Stomach (tissue), 19 donors: ENCODE measurements around the gene PRDM8. TPM values are rescaled to one million over a fixed set of nuclear protein-coding genes. Genes with fewer than 3 reads are reported as not detected.

Experiments
- DNase-seq, 2 donors: peaks; one replicate each; pipeline versions ENCODE4 v3.0.0 to v3.0.0-alpha.2; 2013 to 2019
- H3K27ac ChIP-seq, 5 donors: fragments of 200-600 bp in 4 of 5; sonication (generic) in 4 of 5; one replicate each; pipeline ENCODE4 v1.5.1; 2013 to 2019; ENCODE audit warnings: mild to moderate bottlenecking in 1 of 5, moderate library complexity in 1 of 5
- H3K27me3 ChIP-seq, 3 donors: fragments of 200-600 bp; sonication (generic); one replicate each; pipeline ENCODE4 v1.5.1; 2017 to 2019; ENCODE audit warnings: mixed run types in 1 of 3
- H3K36me3 ChIP-seq, 4 donors: fragments of 200-600 bp; sonication (generic); 1 replicate in 3 of 4; 2 replicates in 1 of 4; pipeline ENCODE4 v1.5.1; 2016 to 2019
- H3K4me1 ChIP-seq, 4 donors: fragments of 200-600 bp; sonication (generic); one replicate each; pipeline ENCODE4 v1.5.1; 2016 to 2019
- H3K4me3 ChIP-seq, 4 donors: fragments of 200-600 bp; sonication (generic) in 3 of 4; one replicate each; pipeline ENCODE4 v1.5.1; 2016 to 2019; ENCODE audit warnings: mild to moderate bottlenecking in 1 of 4
- H3K9me3 ChIP-seq, 4 donors: fragments of 200-600 bp; sonication (generic); one replicate each; pipeline ENCODE4 v1.5.1; 2016 to 2019
- EP300 ChIP-seq: sonication (generic); formaldehyde crosslinking; IDR thresholded peaks from one replicate; pipeline ENCODE4 v1.6.1; 2017; ENCODE audit warnings: antibody characterized with exemption
- POLR2A ChIP-seq, 4 donors: fragments of 450-650 bp; IDR thresholded peaks; one replicate each; pipeline ENCODE4 v1.6.1; 2016; ENCODE audit warnings: antibody characterized with exemption in 4 of 4, control low read depth in 2 of 4, mild to moderate bottlenecking in 1 of 4, moderate library complexity in 1 of 4
- POLR2AphosphoS5 ChIP-seq, 3 donors: sonication (generic); formaldehyde crosslinking; IDR thresholded peaks; one replicate each; pipeline ENCODE4 v1.6.1; 2016; ENCODE audit warnings: antibody characterized with exemption in 3 of 3
- WGBS, 5 donors: extraction: QIAGEN DNeasy Blood & Tissue Kit in 3 of 5; methylation state at CpG; one replicate each; pipeline versions ENCODE4 v1.1.5 to v1.1.7; 2013 to 2018; 5-methylcytosine and 5-hydroxymethylcytosine counted together
- intact Hi-C: fragments of 100-400 bp; cut with DNase I; formaldehyde crosslinking; loops from one replicate; pipeline ENCODE4 v1.15.1; 2023; ENCODE audit warnings: low total_unique reads
- long read RNA-seq, 10 donors: transcript quantifications; one replicate each; lab custom pipeline, GENCODE V29; 2026
- polyA plus RNA-seq, 3 donors: library from polyadenylated mRNA; stranded (reverse); fragments of 200-250 nt; gene quantifications; one replicate each; pipeline ENCODE4 v1.2.3, GENCODE V29; 2013
- total RNA-seq, 5 donors: library from RNA; depleted of rRNA; stranded (reverse); fragments of >200 nt; gene quantifications; one replicate each; pipeline versions ENCODE4 v1.1.0 to v1.2.3, GENCODE V29; 2014 to 2016
- TF ChIP-seq, protein P1 (sequence below), 7 experiments: fragments of 450-650 bp in 4 of 7; fragments of 200-600 bp in 3 of 7; sonication (generic) in 3 of 7; IDR thresholded peaks; one replicate each; pipeline ENCODE4 v1.5.1; 2016 to 2019; ENCODE audit warnings: antibody characterized with exemption in 7 of 7, control low read depth in 2 of 7, mild to moderate bottlenecking in 1 of 7
- donor health status: healthy with polysubstance abuse.
- donor health status: Bipolar disorder and iron deficiency.
- donor health status: healthy.

PRDM8 gene
- 10 to 100 TPM in 1 of 5 donors, 1 to 10 TPM in 3, not detected in 1; 1.6 to 22.8 (median 4.6) TPM for total RNA-seq
- 1 to 10 TPM; 2.4 to 2.9 (median 2.5) TPM for polyA plus RNA-seq
- long read RNA-seq, donor 1 = 0 reads
- long read RNA-seq, donor 2 = 0 reads
- long read RNA-seq, donor 3 = 0 reads
- long read RNA-seq, donor 4 = 0 reads
- long read RNA-seq, donor 5 = 0 reads
- long read RNA-seq, donor 6 = 0 reads
- long read RNA-seq, donor 7 = 0 reads
- long read RNA-seq, donor 8 = 0 reads
- long read RNA-seq, donor 9 = 0 reads
- long read RNA-seq, donor 10, partial matches to known transcripts = 0 of 1 reads
- long read RNA-seq, donor 10, other reads (novel, unspliced or antisense) = 0 of 1 reads

DNA sequence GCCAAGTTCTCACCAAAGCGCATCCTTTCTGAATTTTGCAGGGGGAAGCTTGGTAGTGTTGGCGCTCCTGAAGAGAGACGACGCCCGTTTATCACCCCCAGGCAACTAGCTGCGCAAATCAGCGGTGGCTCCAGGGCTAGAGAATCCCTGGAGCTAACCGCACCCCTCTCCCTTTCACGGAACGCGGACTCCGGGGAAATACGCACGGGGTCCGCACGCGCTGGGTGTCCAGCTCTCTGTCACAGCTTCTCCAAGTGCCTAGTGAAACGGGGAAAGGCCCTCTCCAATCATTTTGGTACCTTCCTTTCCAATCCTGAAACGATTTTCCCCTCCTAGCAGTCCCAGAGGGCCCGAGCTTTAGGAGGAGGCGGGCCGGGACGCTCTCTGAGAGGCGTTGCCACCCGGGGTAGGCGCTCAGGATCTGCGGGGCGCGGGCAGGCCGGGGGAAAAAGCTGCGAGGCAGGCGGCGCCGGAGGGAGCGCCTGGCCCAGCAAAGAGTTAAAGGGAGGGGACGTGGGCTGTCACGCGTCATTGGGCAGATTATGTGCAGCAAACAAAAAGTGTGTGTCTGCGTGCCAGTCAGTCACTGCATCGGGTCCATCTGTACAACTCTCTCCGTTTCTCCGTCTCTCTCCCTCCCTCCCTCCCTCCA lies at the start of gene PRDM8:
Gene PRDM8 (plus strand): TSS at position 582 of the 652 bp plus-strand sequence. CDS start 2,578 bp downstream, outside the sequence.
- TF ChIP-seq POLR2AphosphoS5 (IDR thresholded peaks at IDR 0.05) = no peak
- no peak for TF ChIP-seq POLR2A (IDR thresholded peaks at IDR 0.05)
- TF ChIP-seq, protein P1, sequence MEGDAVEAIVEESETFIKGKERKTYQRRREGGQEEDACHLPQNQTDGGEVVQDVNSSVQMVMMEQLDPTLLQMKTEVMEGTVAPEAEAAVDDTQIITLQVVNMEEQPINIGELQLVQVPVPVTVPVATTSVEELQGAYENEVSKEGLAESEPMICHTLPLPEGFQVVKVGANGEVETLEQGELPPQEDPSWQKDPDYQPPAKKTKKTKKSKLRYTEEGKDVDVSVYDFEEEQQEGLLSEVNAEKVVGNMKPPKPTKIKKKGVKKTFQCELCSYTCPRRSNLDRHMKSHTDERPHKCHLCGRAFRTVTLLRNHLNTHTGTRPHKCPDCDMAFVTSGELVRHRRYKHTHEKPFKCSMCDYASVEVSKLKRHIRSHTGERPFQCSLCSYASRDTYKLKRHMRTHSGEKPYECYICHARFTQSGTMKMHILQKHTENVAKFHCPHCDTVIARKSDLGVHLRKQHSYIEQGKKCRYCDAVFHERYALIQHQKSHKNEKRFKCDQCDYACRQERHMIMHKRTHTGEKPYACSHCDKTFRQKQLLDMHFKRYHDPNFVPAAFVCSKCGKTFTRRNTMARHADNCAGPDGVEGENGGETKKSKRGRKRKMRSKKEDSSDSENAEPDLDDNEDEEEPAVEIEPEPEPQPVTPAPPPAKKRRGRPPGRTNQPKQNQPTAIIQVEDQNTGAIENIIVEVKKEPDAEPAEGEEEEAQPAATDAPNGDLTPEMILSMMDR (IDR thresholded peaks at IDR 0.05) = no peak
- no peak for TF ChIP-seq EP300
- peak within 1 kb of the TSS; percentile 21 to 44 (median 28) for H3K4me3 ChIP-seq
- WGBS, 5 donors = 16 to 52% (median 22%) methylated on average over 33 to 42 of the region's 42 CpGs
- no peaks in the 10 kb centered on the region for H3K9me3 ChIP-seq
- intact Hi-C loops = no loop called here
- H3K4me1 ChIP-seq = peaks cover 14 to 35% (median 25%) of the 10 kb centered on the region in 4 donors
- H3K36me3 ChIP-seq = peaks cover 0 to 15% (median 0%) of the 10 kb centered on the region in 4 donors
- H3K27ac ChIP-seq = peak within 1 kb of the TSS in 1 of 5 donors; percentile 7
- peaks cover 0 to 87% (median 31%) of the 10 kb centered on the region in 3 donors for H3K27me3 ChIP-seq
- DNase-seq = peak in 1 of 2 donors; percentile 53

DNA sequence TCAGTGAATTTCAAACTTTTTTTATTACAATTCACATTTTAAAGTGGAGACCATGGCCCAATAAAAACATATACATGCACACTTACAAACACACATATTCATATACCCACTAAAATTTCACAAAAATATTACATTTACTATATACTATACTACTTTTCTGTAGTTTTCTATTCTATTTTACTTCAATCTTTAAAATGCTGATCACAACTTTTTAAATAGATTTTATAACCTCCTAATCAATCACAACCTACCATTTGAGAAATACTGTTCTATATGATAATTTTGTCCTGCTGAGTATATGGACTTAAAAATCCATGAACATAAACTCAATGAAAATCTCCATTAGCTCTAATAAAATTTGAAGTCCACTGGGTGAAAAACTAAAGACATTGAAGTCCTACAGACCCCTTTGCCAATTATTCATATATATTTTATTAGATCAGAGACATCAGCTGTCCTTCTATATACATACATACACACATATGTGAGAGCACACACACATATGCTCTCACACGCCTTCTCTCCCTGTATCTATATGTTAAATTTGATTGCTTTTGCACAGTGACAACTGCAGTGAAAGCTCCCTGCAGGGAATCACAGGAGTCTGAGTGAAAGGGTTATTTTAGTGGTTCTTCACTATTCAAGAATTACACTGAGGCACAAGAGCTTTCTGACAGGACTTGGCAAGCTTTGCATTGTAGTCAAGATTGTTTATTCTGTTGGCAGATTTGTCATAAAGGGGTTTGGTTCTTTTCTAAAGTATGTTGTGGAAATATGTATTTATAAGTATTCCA lies 46.7 kb upstream of the PRDM8 start:
- H3K27me3 ChIP-seq = no peaks in the 10 kb centered on the region
- DNase-seq = no peak
- no peaks in the 10 kb centered on the region for H3K36me3 ChIP-seq
- no peak overlapping the region for H3K4me3 ChIP-seq
- H3K9me3 ChIP-seq = no peaks in the 10 kb centered on the region
- intact Hi-C loops = no loop called here
- 84 to 90% (median 88%) methylated on average over 1 of the region's 1 CpG for WGBS, 5 donors
- H3K4me1 ChIP-seq = no peaks in the 10 kb centered on the region
- TF ChIP-seq, protein P1 (IDR thresholded peaks at IDR 0.05) = no peak
- H3K27ac ChIP-seq = no peak overlapping the region

DNA sequence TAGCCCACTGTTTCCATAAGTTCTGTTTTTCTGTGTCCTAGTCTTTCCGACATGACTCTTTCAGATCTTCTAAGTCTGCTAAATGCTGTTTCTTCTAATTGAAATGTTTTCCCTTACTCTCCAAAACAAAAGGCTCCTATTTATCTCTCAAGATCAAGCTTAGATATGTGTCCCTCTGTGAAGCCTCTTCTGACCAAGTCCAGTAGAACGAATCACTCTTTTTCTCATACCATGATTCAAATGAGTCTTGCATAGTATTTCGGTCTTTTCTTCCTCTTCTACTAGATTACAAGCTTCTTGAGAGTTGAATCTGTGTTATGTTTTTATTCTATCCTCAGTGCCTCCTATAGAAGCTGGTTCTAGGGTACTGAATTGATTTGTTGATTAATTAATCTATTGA lies 45.3 kb upstream of the PRDM8 start:
- Histone ChIP-seq H3K9me3 (no peaks in the 10 kb centered on the region), H3K27me3 (no peaks in the 10 kb centered on the region), H3K4me1 (no peaks in the 10 kb centered on the region), H3K27ac (no peak overlapping the region), H3K36me3 (no peaks in the 10 kb centered on the region), H3K4me3 (no peak overlapping the region)
- no peak for DNase-seq
- intact Hi-C loops = no loop called here
- 79 to 94% (median 90%) methylated on average over 3 of the region's 3 CpGs for WGBS, 5 donors
- TF ChIP-seq, protein P1 (IDR thresholded peaks at IDR 0.05) = no peak
- TF ChIP-seq EP300 = no peak
- no peak for TF ChIP-seq POLR2AphosphoS5 (IDR thresholded peaks at IDR 0.05)
- TF ChIP-seq POLR2A (IDR thresholded peaks at IDR 0.05) = no peak

DNA sequence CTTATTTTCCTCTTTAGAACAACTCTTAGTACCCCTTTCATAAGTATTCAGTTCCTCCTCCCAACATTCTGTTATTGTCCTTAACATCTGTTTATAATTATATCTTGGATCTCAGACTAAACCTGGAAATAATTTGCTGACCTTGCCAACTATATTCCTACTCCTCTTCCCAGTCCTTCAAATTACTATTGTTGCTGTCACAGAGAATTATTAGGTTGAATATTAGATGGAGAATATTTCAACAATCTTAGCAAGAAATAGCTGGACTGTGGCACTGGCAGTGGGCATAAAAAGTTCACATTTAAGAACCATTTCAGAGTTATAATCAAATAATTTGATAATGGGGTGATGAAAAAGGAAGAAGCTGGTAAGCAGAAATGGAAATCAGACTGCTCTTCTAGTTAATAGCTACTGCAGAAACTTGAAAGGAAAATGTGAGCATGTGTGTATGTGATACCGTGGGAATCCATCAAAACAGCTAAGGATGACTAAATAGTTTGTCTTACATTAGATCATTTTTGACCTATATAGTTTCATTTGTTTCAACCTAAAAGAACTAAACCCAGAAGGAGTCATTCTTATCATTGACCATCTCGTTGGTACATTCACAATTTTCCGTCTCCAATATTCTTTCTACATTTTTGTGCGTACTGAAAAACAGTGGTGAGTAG lies 43.3 kb upstream of the PRDM8 start:
- no peaks in the 10 kb centered on the region for H3K36me3 ChIP-seq
- H3K4me1 ChIP-seq = no peaks in the 10 kb centered on the region
- TF ChIP-seq POLR2AphosphoS5 (IDR thresholded peaks at IDR 0.05) = no peak
- 76 to 91% (median 82%) methylated on average over 4 of the region's 4 CpGs for WGBS, 5 donors
- no peaks in the 10 kb centered on the region for H3K27me3 ChIP-seq
- H3K4me3 ChIP-seq = no peak overlapping the region
- no peak overlapping the region for H3K27ac ChIP-seq
- no peak for DNase-seq
- H3K9me3 ChIP-seq = peaks cover 0 to 9% (median 0%) of the 10 kb centered on the region in 4 donors
- intact Hi-C loops = no loop called here
